ENCODE results near the gene HNF1B. TPM values are rescaled to one million over a fixed set of nuclear protein-coding genes. Genes with fewer than 3 reads are reported as not detected.

Gene HNF1B
- total and polyA plus RNA-seq, 10 of the 15 experiments (the other 5 are each of a cell fraction or from before 2014, with no cell fraction given): 0.51 to 12.7 (median 1.9) TPM

- BruUV-seq (replicated peaks): no TSS peak
- WGBS (ENCODE audit: insufficient coverage, insufficient replicate concordance, low lambda C conversion rate, missing lambda C conversion rate): 26% methylated on average over 4 of the region's 4 CpGs
- H3K36me3 ChIP-seq (ENCODE audit: control insufficient read depth in 2 of 2, insufficient read depth in 2 of 2, low read length in 1 of 2): peaks cover 0 to 11% of the 10 kb centered on the region in 2 experiments; a peak in 2 of 4 replicates
- ChIA-PET POLR2A (no interaction called here), SMC1A (ENCODE audit: uncharacterized antibody, unreplicated experiment) (interaction anchor here (1.3 to 1.4 kb wide), 2 partner anchors 9 to 11 kb away, joined by 3 to 4 read pairs; no protein-coding TSS in a partner anchor), CTCF (interaction anchor here (1.8 to 2.7 kb wide), 2 partner anchors 10 to 78 kb away, joined by 7 to 12 read pairs; no protein-coding TSS in a partner anchor), RAD21 (ENCODE audit: unreplicated experiment) (no interaction called here)
- H3K4me3 ChIP-seq: no peak overlapping the region
- H4K20me1 ChIP-seq (ENCODE audit: control insufficient read depth, insufficient read depth): no peaks in the 10 kb centered on the region
- ATAC-seq (no peak), FAIRE-seq (no peak), DNase-seq (ENCODE audit: low read depth, low spot score) (no peak)
- H3K79me2 ChIP-seq (ENCODE audit: control insufficient read depth, insufficient read depth, low read length): no peaks in the 10 kb centered on the region
- no peak overlapping the region for H3K27ac ChIP-seq (ENCODE audit: control insufficient read depth, insufficient read depth)
- no peaks in the 10 kb centered on the region for H3K9me3 ChIP-seq (replicated peaks; ENCODE audit: control insufficient read depth, insufficient read depth, low read length)
- H3K9ac ChIP-seq (ENCODE audit: control insufficient read depth, insufficient read depth, low read length): no peak overlapping the region
- peaks cover 8% of the 10 kb centered on the region; the same call in 1 of the 2 replicates for H3K4me1 ChIP-seq (ENCODE audit: control insufficient read depth, insufficient read depth, low read length)
- intact Hi-C loops (cut with micrococcal nuclease; ENCODE audit: unreplicated experiment) (no loop called here), in situ Hi-C loops (cut with MboI) (no loop called here)
- TF ChIP-seq GATAD2B (conservative IDR thresholded peaks at IDR 0.05; ENCODE audit: low read depth): no peak
- no peak overlapping the region for H3K4me2 ChIP-seq (ENCODE audit: control insufficient read depth, insufficient read depth)
- H2AFZ ChIP-seq (ENCODE audit: control insufficient read depth, low read depth, low read length): no peak overlapping the region
- H3K27me3 ChIP-seq (replicated peaks in 1 of 2; ENCODE audit: control insufficient read depth in 2 of 2, insufficient read depth in 2 of 2, low read length in 1 of 2): peaks cover 0 to 3% of the 10 kb centered on the region in 2 experiments; a peak in 1 of 4 replicates
Measured at GRCh38 chr17:37713624-37714023, 31.2 kb downstream of the HNF1B start.

GRCh38 chr17:37713028-37713431 lies 31.8 kb downstream of the HNF1B start:
- no peaks in the 10 kb centered on the region for H3K79me2 ChIP-seq (ENCODE audit: control insufficient read depth, insufficient read depth, low read length)
- ChIA-PET RAD21 (ENCODE audit: unreplicated experiment) (no interaction called here), SMC1A (ENCODE audit: uncharacterized antibody, unreplicated experiment) (interaction anchor here (1.3 to 2.0 kb wide), 6 partner anchors 9 to 79 kb away, joined by 3 to 9 read pairs (median 6); no protein-coding TSS in a partner anchor), CTCF (interaction anchor here (1.6 to 2.7 kb wide), 3 partner anchors 10 to 79 kb away, joined by 7 to 12 read pairs (median 7); no protein-coding TSS in a partner anchor), POLR2A (no interaction called here)
- ATAC-seq (no peak), FAIRE-seq (no peak), DNase-seq (ENCODE audit: low read depth, low spot score) (no peak)
- H3K9me3 ChIP-seq (replicated peaks; ENCODE audit: control insufficient read depth, insufficient read depth, low read length): no peaks in the 10 kb centered on the region
- no peak overlapping the region for H3K4me3 ChIP-seq
- intact Hi-C loops (cut with micrococcal nuclease; ENCODE audit: unreplicated experiment) (no loop called here), in situ Hi-C loops (cut with MboI) (no loop called here)
- WGBS (ENCODE audit: insufficient coverage, insufficient replicate concordance, low lambda C conversion rate, missing lambda C conversion rate): 59% methylated on average over 6 of the region's 6 CpGs
- H3K4me2 ChIP-seq (ENCODE audit: control insufficient read depth, insufficient read depth): no peak overlapping the region
- no peak overlapping the region for H2AFZ ChIP-seq (ENCODE audit: control insufficient read depth, low read depth, low read length)
- no peak overlapping the region for H3K27ac ChIP-seq (ENCODE audit: control insufficient read depth, insufficient read depth)
- BruUV-seq (replicated peaks): no TSS peak
- H4K20me1 ChIP-seq (ENCODE audit: control insufficient read depth, insufficient read depth): no peaks in the 10 kb centered on the region
- H3K36me3 ChIP-seq (ENCODE audit: control insufficient read depth in 2 of 2, insufficient read depth in 2 of 2, low read length in 1 of 2): peaks cover 0 to 12% of the 10 kb centered on the region in 2 experiments; a peak in 2 of 4 replicates
- no peak overlapping the region for H3K9ac ChIP-seq (ENCODE audit: control insufficient read depth, insufficient read depth, low read length)
- peaks cover 5% of the 10 kb centered on the region; the same call in 1 of the 2 replicates for H3K4me1 ChIP-seq (ENCODE audit: control insufficient read depth, insufficient read depth, low read length)
- no peak for TF ChIP-seq CHD1 (IDR thresholded peaks at IDR 0.05; ENCODE audit: low read depth, low read length)
- H3K27me3 ChIP-seq (replicated peaks in 1 of 2; ENCODE audit: control insufficient read depth in 2 of 2, insufficient read depth in 2 of 2, low read length in 1 of 2): peaks cover 0 to 3% of the 10 kb centered on the region in 2 experiments; a peak in 1 of 4 replicates
